Head of caudate nucleus (tissue), 42 donors: ENCODE measurements around the gene MYO5A.
A peak's percentile ranks its signal among the peaks of the same experiment; 100 is the strongest.
"Not testable (repeated sequence)": the region's sequence is repeated elsewhere in the genome, so short reads cannot be mapped to it uniquely, and the experiment has no call there.

ENCODE experiments used
- DNase-seq, 42 donors: peaks; one replicate each; pipeline versions ENCODE4 v3.0.0 to v3.0.0-alpha.2; 2020 to 2021; ENCODE audit warnings: mixed read lengths in 7 of 42
- intact Hi-C: fragments of 100-400 bp; cut with DNase I; formaldehyde crosslinking; loops from one replicate; pipeline ENCODE4 v1.15.0; 2022

Gene MYO5A

GRCh38 chr15:52289629-52290081, 239.0 kb downstream of the MYO5A start:
- peak in 1 of 42 donors; percentile 31 for DNase-seq
- intact Hi-C loops: no loop called here

- intact Hi-C loops: no loop called here
- DNase-seq: no peak
Observed at GRCh38 chr15:52288986-52289385, 239.7 kb downstream of the MYO5A start.

GRCh38 chr15:52288051-52288942, 240.4 kb downstream of the MYO5A start:
- DNase-seq: no peak
- intact Hi-C loops: no loop called here

- intact Hi-C loops: no loop called here
- DNase-seq: peak in 22 of 42 donors; percentile 32 to 80 (median 48)
Observed at GRCh38 chr15:52287114-52287513, 241.6 kb downstream of the MYO5A start.

GRCh38 chr15:52285941-52286340, 242.7 kb downstream of the MYO5A start:
- peak in 1 of 42 donors; percentile 30 for DNase-seq
- intact Hi-C loops: not testable (repeated sequence)

GRCh38 chr15:52284164-52284563, 244.5 kb downstream of the MYO5A start:
- intact Hi-C loops: no loop called here
- DNase-seq: peak in 17 of 42 donors; percentile 25 to 81 (median 40)

- intact Hi-C loops: no loop called here
- DNase-seq: peak in 1 of 42 donors; percentile 34
Observed at GRCh38 chr15:52283281-52283680, 245.4 kb downstream of the MYO5A start.

GRCh38 chr15:52282418-52282817, 246.3 kb downstream of the MYO5A start:
- intact Hi-C loops: no loop called here

GRCh38 chr15:52281085-52282035, 247.3 kb downstream of the MYO5A start:
- intact Hi-C loops: no loop called here
- DNase-seq: peak in 1 of 42 donors; percentile 28

More at GRCh38 chr15:52282418-52282817, 246.3 kb downstream of the MYO5A start:
- peak in 1 of 42 donors; percentile 36 for DNase-seq

- intact Hi-C loops: no loop called here
Observed at GRCh38 chr15:52280326-52281084, 248.2 kb downstream of the MYO5A start.

GRCh38 chr15:52278636-52279367, 249.9 kb downstream of the MYO5A start:
- intact Hi-C loops: no loop called here
- peak in 3 of 42 donors; percentile 34 to 42 (median 38) for DNase-seq

More at GRCh38 chr15:52280326-52281084, 248.2 kb downstream of the MYO5A start:
- DNase-seq: peak in 1 of 42 donors; percentile 40

- intact Hi-C loops: no loop called here
Observed at GRCh38 chr15:52278135-52278534, 250.5 kb downstream of the MYO5A start.

GRCh38 chr15:52277575-52277974, 251.1 kb downstream of the MYO5A start:
- intact Hi-C loops: no loop called here
- peak in 1 of 42 donors; percentile 37 for DNase-seq

More at GRCh38 chr15:52278135-52278534, 250.5 kb downstream of the MYO5A start:
- peak in 1 of 42 donors; percentile 17 for DNase-seq

- intact Hi-C loops: no loop called here
- no peak for DNase-seq
Observed at GRCh38 chr15:52276256-52276770, 252.4 kb downstream of the MYO5A start.

- DNase-seq: no peak
- intact Hi-C loops: loop anchor here (10.0 kb wide), 1 partner anchor 301 kb away; the partner anchor contains the start of gene ARPP19
Observed at GRCh38 chr15:52263563-52264282, 265.0 kb downstream of the MYO5A start.

- intact Hi-C loops: loop anchor here (10.0 kb wide), 1 partner anchor 302 kb away; the partner anchor contains the start of gene ARPP19
Observed at GRCh38 chr15:52262364-52262763, 266.3 kb downstream of the MYO5A start.

More at GRCh38 chr15:52262364-52262763, 266.3 kb downstream of the MYO5A start:
- no peak for DNase-seq
